ENCODE data around the gene PLBD2. TPM values are rescaled to one million over a fixed set of nuclear protein-coding genes. Genes with fewer than 3 reads are reported as not detected.

Gene PLBD2
- total and polyA plus RNA-seq, 10 of the 15 experiments (the other 5 are each of a cell fraction or from before 2014, with no cell fraction given): 1.4 to 16.6 (median 5.9) TPM

- no peak for TF ChIP-seq PBX3 (IDR thresholded peaks at IDR 0.05; ENCODE audit: insufficient replicate concordance, low read depth, low read length)
These were observed 16.9 kb upstream of the PLBD2 start (continued) for GRCh38 chr12:113341535-113341934.

DNA sequence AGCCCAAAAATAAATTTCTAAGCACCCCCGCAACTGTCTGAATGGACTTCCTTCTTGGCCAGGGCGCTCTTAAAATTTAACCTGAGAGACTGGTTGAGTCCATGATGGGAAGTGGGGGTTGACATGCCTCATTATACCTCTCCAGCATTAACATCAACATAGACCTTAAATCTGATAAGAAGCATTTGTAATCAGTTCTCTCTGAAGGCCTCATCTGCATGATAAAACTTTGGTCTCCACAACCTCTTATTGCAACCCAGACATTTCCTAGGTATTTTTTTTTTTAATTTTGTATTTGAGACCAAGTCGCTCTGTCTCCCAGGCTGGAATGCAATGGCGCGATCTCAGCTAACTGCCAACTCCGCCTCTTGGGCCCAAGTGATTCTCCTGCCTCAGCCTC is 13.1 kb upstream of the PLBD2 start:
- Histone ChIP-seq H3K9me3 (replicated peaks; ENCODE audit: control insufficient read depth, insufficient read depth, low read length) (no peaks in the 10 kb centered on the region), H3K4me2 (ENCODE audit: control insufficient read depth, insufficient read depth) (no peak overlapping the region), H3K27ac (ENCODE audit: control insufficient read depth, insufficient read depth) (no peak overlapping the region), H3K79me2 (ENCODE audit: control insufficient read depth, insufficient read depth, low read length) (no peaks in the 10 kb centered on the region), H2AFZ (ENCODE audit: control insufficient read depth, low read depth, low read length) (no peak overlapping the region), H3K4me3 (no peak overlapping the region), H3K27me3 (replicated peaks in 1 of 2; ENCODE audit: control insufficient read depth in 2 of 2, insufficient read depth in 2 of 2, low read length in 1 of 2) (no peaks in the 10 kb centered on the region; a peak in 2 of 4 replicates), H3K36me3 (ENCODE audit: control insufficient read depth in 2 of 2, insufficient read depth in 2 of 2, low read length in 1 of 2) (no peaks in the 10 kb centered on the region), H3K4me1 (ENCODE audit: control insufficient read depth, insufficient read depth, low read length) (no peaks in the 10 kb centered on the region; the same call in 1 of the 2 replicates), H3K9ac (ENCODE audit: control insufficient read depth, insufficient read depth, low read length) (no peak overlapping the region), H4K20me1 (ENCODE audit: control insufficient read depth, insufficient read depth) (no peaks in the 10 kb centered on the region)
- BruUV-seq (replicated peaks): no TSS peak
- no peak for DNase-seq (ENCODE audit: low read depth, low spot score)
- FAIRE-seq: no peak
- no peak for ATAC-seq
- SMC1A ChIA-PET (ENCODE audit: uncharacterized antibody, unreplicated experiment): interaction anchor here (1.0 kb wide), 1 partner anchor 10 kb away, joined by 3 read pairs; the partner anchor contains the start of gene SLC8B1
- POLR2A ChIA-PET: no interaction called here
- TF ChIP-seq, protein P1, sequence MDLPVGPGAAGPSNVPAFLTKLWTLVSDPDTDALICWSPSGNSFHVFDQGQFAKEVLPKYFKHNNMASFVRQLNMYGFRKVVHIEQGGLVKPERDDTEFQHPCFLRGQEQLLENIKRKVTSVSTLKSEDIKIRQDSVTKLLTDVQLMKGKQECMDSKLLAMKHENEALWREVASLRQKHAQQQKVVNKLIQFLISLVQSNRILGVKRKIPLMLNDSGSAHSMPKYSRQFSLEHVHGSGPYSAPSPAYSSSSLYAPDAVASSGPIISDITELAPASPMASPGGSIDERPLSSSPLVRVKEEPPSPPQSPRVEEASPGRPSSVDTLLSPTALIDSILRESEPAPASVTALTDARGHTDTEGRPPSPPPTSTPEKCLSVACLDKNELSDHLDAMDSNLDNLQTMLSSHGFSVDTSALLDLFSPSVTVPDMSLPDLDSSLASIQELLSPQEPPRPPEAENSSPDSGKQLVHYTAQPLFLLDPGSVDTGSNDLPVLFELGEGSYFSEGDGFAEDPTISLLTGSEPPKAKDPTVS (IDR thresholded peaks at IDR 0.05; ENCODE audit: low read depth, low read length): no peak
- TF ChIP-seq JUND (IDR thresholded peaks at IDR 0.05; ENCODE audit: low read depth, low read length) (no peak), SPI1 (IDR thresholded peaks at IDR 0.05; ENCODE audit: borderline replicate concordance, insufficient read depth, low read depth, low read length) (no peak), KDM1A (IDR thresholded peaks at IDR 0.05; ENCODE audit: borderline replicate concordance) (no peak), RBBP5 (conservative IDR thresholded peaks at IDR 0.05) (no peak), SMARCA5 (IDR thresholded peaks at IDR 0.05) (no peak)
- in situ Hi-C loops (cut with MboI): no loop called here
- RAD21 ChIA-PET (ENCODE audit: unreplicated experiment): no interaction called here
- CTCF ChIA-PET: no interaction called here
- WGBS (ENCODE audit: insufficient coverage, insufficient replicate concordance, low lambda C conversion rate, missing lambda C conversion rate): 90% methylated on average over 6 of the region's 6 CpGs
- intact Hi-C loops (cut with micrococcal nuclease; ENCODE audit: unreplicated experiment): no loop called here

Measured in GM12878 (cell line).